Activated CD4-positive, alpha-beta T cell treated with anti-CD3 and anti-CD28 coated beads for 36 hours (primary cell): ENCODE results near the gene PSMA1. TPM values are rescaled to one million over a fixed set of nuclear protein-coding genes. Genes with fewer than 3 reads are reported as not detected.

Experiments used
- ATAC-seq: fragments of 200-7000 bp; cut with Tn5 transposase; one replicate; pipeline ENCODE4 v1.10.0; 2021; ENCODE audit warnings: mild to moderate bottlenecking, moderate library complexity
- CTCF ChIA-PET: fragments of 350-600 bp; sonication (Branson Sonifier 250); formaldehyde crosslinking; loops from one replicate; lab custom pipeline; 2021; ENCODE audit warnings: antibody characterized with exemption; lab: Charles Lee
- POLR2A ChIA-PET: fragments of 350-600 bp; sonication (Branson Sonifier 250); formaldehyde crosslinking; loops from one replicate; lab custom pipeline; 2021; ENCODE audit warnings: antibody characterized with exemption, inconsistent platforms; lab: Charles Lee
- DNase-seq: peaks from one replicate; pipeline ENCODE4 v3.0.0-alpha.2; 2020
- H3K27ac Mint-ChIP-seq: one replicate; pipeline ENCODE4 v1.8.0; 2021; ENCODE audit warnings: mixed read lengths
- H3K27me3 Mint-ChIP-seq: one replicate; pipeline ENCODE4 v1.8.0; 2021; ENCODE audit warnings: mixed read lengths
- H3K36me3 Mint-ChIP-seq: one replicate; pipeline ENCODE4 v1.8.0; 2021; ENCODE audit warnings: low read depth, mixed read lengths
- H3K4me1 Mint-ChIP-seq: one replicate; pipeline ENCODE4 v1.8.0; 2021; ENCODE audit warnings: mixed read lengths
- H3K4me3 Mint-ChIP-seq: one replicate; pipeline ENCODE4 v1.8.0; 2021; ENCODE audit warnings: mild to moderate bottlenecking, moderate library complexity, mixed read lengths
- H3K9me3 Mint-ChIP-seq: one replicate; pipeline ENCODE4 v1.8.0; 2021; ENCODE audit warnings: low read depth, mixed read lengths
- intact Hi-C, 2 experiments: fragments of 100-400 bp; cut with DNase I in 1 of 2; cut with micrococcal nuclease in 1 of 2; formaldehyde crosslinking; loops; one replicate each; pipeline versions ENCODE4 v1.14.2 to v1.15.1; 2022 to 2024; cut with DNase I, micrococcal nuclease
- total RNA-seq, 2 experiments: library from RNA; stranded (reverse); gene quantifications; one replicate each; pipeline ENCODE4 v1.2.3, GENCODE V29; 2021

Gene PSMA1
- total RNA-seq, 2 experiments from 2014 or later: 231 to 330 TPM

GRCh38 chr11:14547440-14547839, 27.3 kb upstream of the PSMA1 start:
- peaks cover 32% of the 10 kb centered on the region for H3K4me1 Mint-ChIP-seq
- H3K27ac Mint-ChIP-seq: peak overlapping the region; percentile 10
- ChIA-PET POLR2A (interaction anchor here (1.0 to 1.2 kb wide), 2 partner anchors 31 to 341 kb away, joined by 4 to 6 read pairs; no protein-coding TSS in a partner anchor), CTCF (interaction anchor here (1.7 to 2.6 kb wide), 2 partner anchors 8 to 361 kb away, joined by 5 to 13 read pairs; no protein-coding TSS in a partner anchor)
- H3K27me3 Mint-ChIP-seq: no peaks in the 10 kb centered on the region
- no peak overlapping the region for H3K4me3 Mint-ChIP-seq
- ATAC-seq: no peak
- intact Hi-C loops: no loop called here
- H3K9me3 Mint-ChIP-seq: peaks cover 2% of the 10 kb centered on the region
- H3K36me3 Mint-ChIP-seq: peaks cover 4% of the 10 kb centered on the region
- no peak for DNase-seq

- ATAC-seq (peak; percentile 73), DNase-seq (no peak)
- CTCF ChIA-PET: interaction anchor here (0.7 to 2.6 kb wide), 7 partner anchors 9 to 361 kb away, joined by 3 to 13 read pairs (median 4); no protein-coding TSS in a partner anchor
- no peak overlapping the region for H3K27ac Mint-ChIP-seq
- peaks cover 4% of the 10 kb centered on the region for H3K36me3 Mint-ChIP-seq
- H3K9me3 Mint-ChIP-seq: peaks cover 2% of the 10 kb centered on the region
- H3K27me3 Mint-ChIP-seq: no peaks in the 10 kb centered on the region
- H3K4me3 Mint-ChIP-seq: no peak overlapping the region
- peaks cover 32% of the 10 kb centered on the region for H3K4me1 Mint-ChIP-seq
- intact Hi-C loops: no loop called here
- POLR2A ChIA-PET: interaction anchor here (1.0 to 1.2 kb wide), 2 partner anchors 31 to 341 kb away, joined by 4 to 6 read pairs; no protein-coding TSS in a partner anchor
Observed at GRCh38 chr11:14546672-14547071, 26.5 kb upstream of the PSMA1 start.

GRCh38 chr11:14544611-14545010, 24.4 kb upstream of the PSMA1 start:
- no peaks in the 10 kb centered on the region for H3K27me3 Mint-ChIP-seq
- intact Hi-C loops: loop anchor here (1.0 to 2.0 kb wide), 6 partner anchors 24 to 346 kb away; partner anchors contain the start of gene PSMA1 (in 1 of the 2)
- H3K9me3 Mint-ChIP-seq: peaks cover 2% of the 10 kb centered on the region
- ATAC-seq (peak; percentile 79), DNase-seq (no peak)
- ChIA-PET CTCF (interaction anchor here (1.4 to 3.8 kb wide), 2 partner anchors 100 to 359 kb away, joined by 5 to 11 read pairs; no protein-coding TSS in a partner anchor), POLR2A (interaction anchor here (0.6 to 1.3 kb wide), 2 partner anchors 34 to 263 kb away, joined by 3 to 4 read pairs; no protein-coding TSS in a partner anchor)
- peak overlapping the region; percentile 72 for H3K27ac Mint-ChIP-seq
- H3K4me3 Mint-ChIP-seq: no peak overlapping the region
- H3K36me3 Mint-ChIP-seq: peaks cover 2% of the 10 kb centered on the region
- peaks cover 40% of the 10 kb centered on the region for H3K4me1 Mint-ChIP-seq

- Mint-ChIP-seq H3K27me3 (no peaks in the 10 kb centered on the region), H3K4me3 (no peak overlapping the region)
Observed at GRCh38 chr11:14543260-14543659, 23.1 kb upstream of the PSMA1 start.

GRCh38 chr11:14542324-14542723, 22.1 kb upstream of the PSMA1 start:
- CTCF ChIA-PET: interaction anchor here (0.7 to 3.8 kb wide), 7 partner anchors 8 to 377 kb away, joined by 3 to 11 read pairs (median 3); no protein-coding TSS in a partner anchor
- intact Hi-C loops: no loop called here
- POLR2A ChIA-PET: interaction anchor here (0.6 kb wide), 1 partner anchor 61 kb away, joined by 3 read pairs; no protein-coding TSS in a partner anchor
- H3K27me3 Mint-ChIP-seq: no peaks in the 10 kb centered on the region
- H3K27ac Mint-ChIP-seq: no peak overlapping the region
- H3K4me3 Mint-ChIP-seq: no peak overlapping the region
- no peak for DNase-seq
- peaks cover 2% of the 10 kb centered on the region for H3K36me3 Mint-ChIP-seq
- ATAC-seq: no peak
- peaks cover 2% of the 10 kb centered on the region for H3K9me3 Mint-ChIP-seq
- peaks cover 47% of the 10 kb centered on the region for H3K4me1 Mint-ChIP-seq

More at GRCh38 chr11:14543260-14543659, 23.1 kb upstream of the PSMA1 start:
- no peak for DNase-seq
- intact Hi-C loops: no loop called here
- ChIA-PET CTCF (interaction anchor here (0.6 to 3.8 kb wide), 5 partner anchors 9 to 162 kb away, joined by 3 to 11 read pairs (median 4); no protein-coding TSS in a partner anchor), POLR2A (no interaction called here)
- Mint-ChIP-seq H3K27ac (no peak overlapping the region), H3K36me3 (peaks cover 2% of the 10 kb centered on the region), H3K4me1 (peaks cover 42% of the 10 kb centered on the region), H3K9me3 (peaks cover 2% of the 10 kb centered on the region)
- no peak for ATAC-seq

GRCh38 chr11:14541192-14541947, 21.2 kb upstream of the PSMA1 start:
- H3K4me3 Mint-ChIP-seq: no peak overlapping the region
- ChIA-PET POLR2A (interaction anchor here (0.6 kb wide), 1 partner anchor 60 kb away, joined by 3 read pairs; no protein-coding TSS in a partner anchor), CTCF (interaction anchor here (0.9 to 3.8 kb wide), 5 partner anchors 9 to 378 kb away, joined by 3 to 11 read pairs (median 3); no protein-coding TSS in a partner anchor)
- H3K9me3 Mint-ChIP-seq: peaks cover 2% of the 10 kb centered on the region
- H3K27me3 Mint-ChIP-seq: no peaks in the 10 kb centered on the region
- ATAC-seq (no peak), DNase-seq (no peak)
- peaks cover 2% of the 10 kb centered on the region for H3K36me3 Mint-ChIP-seq
- no peak overlapping the region for H3K27ac Mint-ChIP-seq
- H3K4me1 Mint-ChIP-seq: peaks cover 44% of the 10 kb centered on the region
- intact Hi-C loops: no loop called here

GRCh38 chr11:14539982-14540421, 19.8 kb upstream of the PSMA1 start:
- POLR2A ChIA-PET: no interaction called here
- H3K9me3 Mint-ChIP-seq: peaks cover 2% of the 10 kb centered on the region
- CTCF ChIA-PET: interaction anchor here (0.6 to 1.0 kb wide), 3 partner anchors 104 to 368 kb away, joined by 3 to 4 read pairs (median 3); no protein-coding TSS in a partner anchor
- H3K27me3 Mint-ChIP-seq: no peaks in the 10 kb centered on the region
- intact Hi-C loops: loop anchor here in 1 of 2 experiments (5.0 to 10.0 kb wide), 2 partner anchors 352 to 535 kb away; partner anchors contain the start of genes CALCB and CYP2R1
- no peak for DNase-seq
- H3K36me3 Mint-ChIP-seq: peaks cover 2% of the 10 kb centered on the region
- H3K4me1 Mint-ChIP-seq: peaks cover 34% of the 10 kb centered on the region
- no peak for ATAC-seq
- peak overlapping the region; percentile 21 for H3K27ac Mint-ChIP-seq
- no peak overlapping the region for H3K4me3 Mint-ChIP-seq

- DNase-seq (no peak), ATAC-seq (no peak)
- intact Hi-C loops: loop anchor here in 1 of 2 experiments (5.0 to 10.0 kb wide), 2 partner anchors 353 to 536 kb away; partner anchors contain the start of genes CALCB and CYP2R1
- Mint-ChIP-seq H3K4me1 (peaks cover 26% of the 10 kb centered on the region), H3K4me3 (no peak overlapping the region), H3K36me3 (no peaks in the 10 kb centered on the region), H3K9me3 (no peaks in the 10 kb centered on the region), H3K27me3 (no peaks in the 10 kb centered on the region), H3K27ac (no peak overlapping the region)
- ChIA-PET CTCF (interaction anchor here (0.6 to 3.4 kb wide), 4 partner anchors 105 to 369 kb away, joined by 3 to 19 read pairs (median 4); no protein-coding TSS in a partner anchor), POLR2A (interaction anchor here (0.7 kb wide), 1 partner anchor 105 kb away, joined by 6 read pairs; no protein-coding TSS in a partner anchor)
Observed at GRCh38 chr11:14538926-14539554, 18.9 kb upstream of the PSMA1 start.

- Mint-ChIP-seq H3K4me3 (no peak overlapping the region), H3K27ac (peak overlapping the region; percentile 13), H3K4me1 (peaks cover 22% of the 10 kb centered on the region), H3K36me3 (no peaks in the 10 kb centered on the region), H3K9me3 (no peaks in the 10 kb centered on the region), H3K27me3 (no peaks in the 10 kb centered on the region)
- CTCF ChIA-PET: interaction anchor here (0.7 to 3.4 kb wide), 6 partner anchors 8 to 370 kb away, joined by 3 to 19 read pairs (median 4); no protein-coding TSS in a partner anchor
- intact Hi-C loops: loop anchor here in 1 of 2 experiments (5.0 to 10.0 kb wide), 2 partner anchors 354 to 536 kb away; partner anchors contain the start of genes CALCB and CYP2R1
- DNase-seq (no peak), ATAC-seq (no peak)
- POLR2A ChIA-PET: interaction anchor here (0.7 kb wide), 1 partner anchor 106 kb away, joined by 6 read pairs; no protein-coding TSS in a partner anchor
Observed at GRCh38 chr11:14538271-14538925, 18.2 kb upstream of the PSMA1 start.

- CTCF ChIA-PET: interaction anchor here (0.8 to 3.4 kb wide), 2 partner anchors 371 to 469 kb away, joined by 3 to 19 read pairs; no protein-coding TSS in a partner anchor
- ATAC-seq (peak; percentile 90), DNase-seq (peak; percentile 59)
- peak overlapping the region; percentile 87 for H3K27ac Mint-ChIP-seq
- peaks cover 22% of the 10 kb centered on the region for H3K4me1 Mint-ChIP-seq
- no peaks in the 10 kb centered on the region for H3K9me3 Mint-ChIP-seq
- no peaks in the 10 kb centered on the region for H3K36me3 Mint-ChIP-seq
- intact Hi-C loops: loop anchor here (1.0 to 10.0 kb wide), 8 partner anchors 16 to 538 kb away; partner anchors contain the start of genes PSMA1 (in 2 of the 2), CALCB (in 1 of the 2), CYP2R1 (in 1 of the 2) and PDE3B (in 1 of the 2)
- H3K4me3 Mint-ChIP-seq: peak overlapping the region; percentile 59
- H3K27me3 Mint-ChIP-seq: no peaks in the 10 kb centered on the region
- POLR2A ChIA-PET: no interaction called here
Observed at GRCh38 chr11:14537134-14537599, 17.0 kb upstream of the PSMA1 start.
